OCI-M2 (cell line): ENCODE measurements around the gene ZNF860.

ENCODE experiments used
- DNase-seq: peaks from one replicate; lab custom pipeline; 2025; ENCODE audit not compliant: unreplicated experiment; lab: John Stamatoyannopoulos, UW

ZNF860 gene

GRCh38 chr3:31981206-31982181 lies at the start of gene ZNF860, which contains the start of gene OSBPL10:
Gene ZNF860 (plus strand): TSS chr3:31981750. CDS start chr3:31989080, 7,330 bp downstream.
Gene OSBPL10 (minus strand): TSS chr3:31981262. CDS start chr3:31981179, 83 bp downstream.
- DNase-seq: no peak

GRCh38 chr3:31932990-31933389 lies 48.6 kb upstream of the ZNF860 start:
- DNase-seq: no peak

GRCh38 chr3:31934018-31934417 lies 47.5 kb upstream of the ZNF860 start:
- no peak for DNase-seq

- no peak for DNase-seq
These were observed 46.7 kb upstream of the ZNF860 start for GRCh38 chr3:31934866-31935265.

- no peak for DNase-seq
These were observed 45.0 kb upstream of the ZNF860 start for GRCh38 chr3:31936420-31937060.

- DNase-seq: no peak
These were observed 44.3 kb upstream of the ZNF860 start for GRCh38 chr3:31937225-31937624.

GRCh38 chr3:31942446-31942845 lies 39.1 kb upstream of the ZNF860 start:
- no peak for DNase-seq

- no peak for DNase-seq
These were observed 38.5 kb upstream of the ZNF860 start for GRCh38 chr3:31943041-31943440.

- no peak for DNase-seq
These were observed 35.9 kb upstream of the ZNF860 start for GRCh38 chr3:31945738-31946052.

- no peak for DNase-seq
These were observed 35.0 kb upstream of the ZNF860 start for GRCh38 chr3:31946484-31947081.

- no peak for DNase-seq
These were observed 34.4 kb upstream of the ZNF860 start for GRCh38 chr3:31947162-31947561.

GRCh38 chr3:31947671-31948091 lies 33.9 kb upstream of the ZNF860 start:
- no peak for DNase-seq

- no peak for DNase-seq
These were observed 33.3 kb upstream of the ZNF860 start for GRCh38 chr3:31948280-31948679.

- DNase-seq: no peak
These were observed 29.3 kb upstream of the ZNF860 start for GRCh38 chr3:31952205-31952604.

- DNase-seq: no peak
These were observed 28.5 kb upstream of the ZNF860 start for GRCh38 chr3:31953091-31953490.

- DNase-seq: no peak
These were observed 27.9 kb upstream of the ZNF860 start for GRCh38 chr3:31953636-31954035.

GRCh38 chr3:31955581-31955980 lies 26.0 kb upstream of the ZNF860 start:
- no peak for DNase-seq

GRCh38 chr3:31957106-31957505 lies 24.4 kb upstream of the ZNF860 start:
- DNase-seq: no peak

- DNase-seq: no peak
These were observed 22.8 kb upstream of the ZNF860 start for GRCh38 chr3:31958701-31959152.

- DNase-seq: no peak
These were observed 22.3 kb upstream of the ZNF860 start for GRCh38 chr3:31959251-31959650.

- DNase-seq: no peak
These were observed 21.4 kb upstream of the ZNF860 start for GRCh38 chr3:31959951-31960792.
